Epithelial cell of esophagus (primary cell): ENCODE measurements around the gene TCTN3.
"Not testable (repeated sequence)": the region's sequence is repeated elsewhere in the genome, so short reads cannot be mapped to it uniquely, and the experiment has no call there.

Source experiments
- DNase-seq: peaks from one replicate; pipeline ENCODE4 v3.0.0; 2010; ENCODE audit warnings: low read depth
- H3K4me3 ChIP-seq: 2 replicates; pipeline ENCODE4 v1.5.1; 2011; ENCODE audit warnings: mild to moderate bottlenecking, low read length, control low read depth
- TF ChIP-seq, protein P1 (sequence below): IDR thresholded peaks from 2 replicates; pipeline ENCODE4 v1.5.1; 2011; ENCODE audit warnings: low read depth, mild to moderate bottlenecking, low read length, control low read depth, inconsistent platforms; ENCODE audit not compliant: insufficient read depth; ENCODE audit errors: missing control alignments

Gene TCTN3

DNA sequence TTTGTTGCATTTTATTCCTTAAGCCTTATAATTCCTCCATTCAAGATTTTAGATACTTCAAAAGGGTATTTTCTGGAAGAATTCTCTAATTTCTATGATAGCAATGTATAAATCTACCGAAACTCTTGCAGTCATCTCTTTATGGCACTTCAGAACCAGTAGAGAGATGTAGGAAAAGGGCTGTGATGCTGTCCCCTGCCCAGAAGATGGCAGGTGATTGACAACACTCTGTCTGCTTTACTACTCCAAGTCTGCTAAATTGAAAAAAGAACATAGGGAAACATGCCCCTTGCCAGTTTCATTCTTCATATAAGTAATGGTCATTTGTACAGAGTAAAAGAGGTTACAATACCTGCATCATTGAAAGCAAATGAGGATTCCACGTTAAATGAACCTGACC, 5.1 kb downstream of the TCTN3 start:
- H3K4me3 ChIP-seq = no peak overlapping the region
- TF ChIP-seq, protein P1, sequence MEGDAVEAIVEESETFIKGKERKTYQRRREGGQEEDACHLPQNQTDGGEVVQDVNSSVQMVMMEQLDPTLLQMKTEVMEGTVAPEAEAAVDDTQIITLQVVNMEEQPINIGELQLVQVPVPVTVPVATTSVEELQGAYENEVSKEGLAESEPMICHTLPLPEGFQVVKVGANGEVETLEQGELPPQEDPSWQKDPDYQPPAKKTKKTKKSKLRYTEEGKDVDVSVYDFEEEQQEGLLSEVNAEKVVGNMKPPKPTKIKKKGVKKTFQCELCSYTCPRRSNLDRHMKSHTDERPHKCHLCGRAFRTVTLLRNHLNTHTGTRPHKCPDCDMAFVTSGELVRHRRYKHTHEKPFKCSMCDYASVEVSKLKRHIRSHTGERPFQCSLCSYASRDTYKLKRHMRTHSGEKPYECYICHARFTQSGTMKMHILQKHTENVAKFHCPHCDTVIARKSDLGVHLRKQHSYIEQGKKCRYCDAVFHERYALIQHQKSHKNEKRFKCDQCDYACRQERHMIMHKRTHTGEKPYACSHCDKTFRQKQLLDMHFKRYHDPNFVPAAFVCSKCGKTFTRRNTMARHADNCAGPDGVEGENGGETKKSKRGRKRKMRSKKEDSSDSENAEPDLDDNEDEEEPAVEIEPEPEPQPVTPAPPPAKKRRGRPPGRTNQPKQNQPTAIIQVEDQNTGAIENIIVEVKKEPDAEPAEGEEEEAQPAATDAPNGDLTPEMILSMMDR = peak; percentile 20
- no peak for DNase-seq

DNA sequence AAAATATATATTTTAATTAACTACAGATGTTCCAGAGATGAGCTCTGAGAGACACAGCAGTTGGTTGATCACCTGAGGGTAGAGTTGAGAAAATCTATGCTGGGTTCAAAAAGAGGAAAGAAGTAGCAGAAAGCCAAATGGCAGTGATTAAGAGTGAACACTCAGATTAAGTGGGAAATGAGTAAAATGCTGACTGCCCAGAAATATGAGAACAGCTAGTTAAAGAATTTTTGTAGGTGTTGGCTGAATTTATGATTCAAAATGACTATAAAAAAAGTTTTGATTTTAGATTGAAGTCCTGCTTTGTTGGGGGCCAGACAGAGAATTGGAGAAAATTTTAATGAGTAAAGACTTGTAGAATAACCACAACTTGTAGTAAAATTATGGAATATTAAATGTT, 9.8 kb downstream of the TCTN3 start:
- TF ChIP-seq, protein P1 = no peak

DNA sequence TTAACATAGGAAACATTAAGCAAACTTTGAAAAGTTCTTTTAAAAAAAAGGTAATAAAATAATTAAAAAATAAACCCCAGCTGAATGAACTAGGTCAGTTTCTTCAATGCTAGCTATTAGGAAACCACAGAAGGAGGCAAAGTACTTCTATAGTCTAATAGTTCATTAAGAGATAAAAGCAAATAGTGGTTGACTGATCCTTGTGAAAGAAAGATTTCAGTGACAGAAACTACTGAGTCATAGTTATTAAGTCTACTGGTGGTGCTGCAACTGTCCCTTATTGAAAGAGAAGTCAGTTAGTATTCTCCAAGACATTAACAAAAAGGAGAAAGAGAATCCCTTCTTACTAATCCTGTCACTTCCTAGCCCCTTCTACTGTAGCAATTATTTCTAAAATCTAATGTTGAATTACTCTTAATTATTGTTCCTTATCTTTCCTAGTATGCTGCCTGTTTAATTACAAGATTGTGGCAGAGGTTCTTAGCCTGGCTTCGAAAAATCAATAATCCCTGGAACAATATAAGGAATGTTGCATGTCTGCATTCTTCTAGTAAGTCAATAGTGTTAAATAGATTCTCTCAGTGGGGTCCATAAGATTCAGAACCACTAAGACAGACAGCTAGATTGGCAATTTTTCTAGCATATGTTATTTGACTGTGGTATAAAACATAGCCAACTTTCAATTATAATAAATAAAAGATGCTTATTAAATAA, 18.2 kb downstream of the TCTN3 start:
- no peak overlapping the region for H3K4me3 ChIP-seq
- TF ChIP-seq, protein P1 = no peak
- DNase-seq = peak; percentile 9

More for the DNA sequence above, 9.8 kb downstream of the TCTN3 start:
- DNase-seq = no peak
- no peak overlapping the region for H3K4me3 ChIP-seq

DNA sequence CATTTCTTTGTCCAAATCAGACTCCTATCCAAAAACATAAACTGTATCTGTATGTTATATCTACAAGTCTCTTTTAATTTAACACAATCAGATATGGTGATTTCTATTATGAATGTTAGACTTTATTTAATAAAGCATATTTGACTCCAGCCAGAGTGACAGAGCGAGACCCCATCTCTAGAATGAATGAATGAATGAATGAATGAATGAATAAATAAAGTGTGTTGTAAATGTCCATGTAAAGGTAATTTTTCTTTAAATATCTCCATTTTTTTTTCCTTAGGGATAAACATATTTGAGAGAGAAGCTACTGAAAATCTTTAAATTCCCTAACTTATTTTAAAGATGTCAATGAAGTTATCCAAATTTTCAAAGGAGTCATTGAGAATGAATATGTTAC, 19.1 kb downstream of the TCTN3 start:
- TF ChIP-seq, protein P1 = no peak
- no peak overlapping the region for H3K4me3 ChIP-seq
- DNase-seq = no peak

DNA sequence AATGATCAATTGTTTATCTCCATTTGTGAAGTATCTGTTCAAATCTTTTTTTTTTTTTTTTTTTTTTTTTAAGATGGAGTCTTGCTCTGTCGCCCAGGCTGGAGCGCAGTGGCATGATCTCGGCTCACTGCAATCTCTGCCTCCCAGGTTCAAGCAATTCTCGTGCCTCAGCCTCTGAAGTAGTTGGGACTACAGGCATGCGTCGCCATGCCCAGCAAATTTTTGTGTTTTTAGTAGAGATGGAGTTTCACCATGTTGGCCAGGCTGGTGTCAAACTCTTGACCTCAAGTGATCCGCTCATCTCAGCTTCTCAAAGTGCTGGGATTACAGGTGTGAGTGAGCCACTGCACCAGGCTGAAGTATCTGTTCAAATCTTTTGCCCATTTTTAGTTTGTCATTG, 21.1 kb downstream of the TCTN3 start:
- not testable (repeated sequence) for H3K4me3 ChIP-seq, DNase-seq

DNA sequence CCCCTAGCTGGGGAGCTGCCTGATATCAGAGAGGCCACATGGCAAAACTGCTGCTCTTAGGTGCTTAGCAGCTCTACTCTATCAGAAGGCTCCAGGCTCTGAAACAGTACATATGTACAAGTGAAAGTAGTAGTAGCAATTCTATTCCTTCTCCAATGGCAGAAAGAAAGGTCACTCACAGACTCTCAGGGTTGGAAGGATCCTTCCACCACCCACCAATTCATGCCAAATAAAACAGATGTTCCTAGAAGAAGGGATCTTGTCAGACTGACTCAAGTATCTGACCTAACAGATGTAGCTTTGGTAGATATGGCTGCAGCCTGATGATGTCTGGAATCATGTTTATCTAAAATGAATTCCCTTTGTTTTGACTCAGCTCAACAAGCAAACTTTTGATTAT, 29.2 kb downstream of the TCTN3 start:
- DNase-seq = no peak
- H3K4me3 ChIP-seq = no peak overlapping the region
- TF ChIP-seq, protein P1 = no peak

DNA sequence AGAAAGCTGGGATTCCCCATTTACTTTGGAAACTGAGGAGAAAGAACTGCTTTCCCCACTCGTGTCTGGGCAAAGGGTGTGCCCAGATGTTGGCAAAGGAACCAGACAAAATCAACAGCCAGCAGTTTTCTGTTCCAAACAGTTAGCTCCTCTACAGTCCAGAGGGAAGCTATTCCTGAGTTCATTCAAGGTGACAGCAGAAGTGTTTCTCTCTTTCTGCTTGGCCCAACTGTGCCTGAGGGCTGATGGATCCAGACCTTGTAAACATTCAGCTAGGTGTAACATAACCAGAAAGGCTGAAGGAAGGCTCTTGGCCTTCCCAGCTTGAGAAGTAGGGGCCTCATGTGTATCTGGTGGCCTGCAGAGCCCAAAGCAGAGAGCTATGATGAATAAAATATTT, 30.2 kb downstream of the TCTN3 start:
- TF ChIP-seq, protein P1 = no peak
- no peak for DNase-seq
- no peak overlapping the region for H3K4me3 ChIP-seq

DNA sequence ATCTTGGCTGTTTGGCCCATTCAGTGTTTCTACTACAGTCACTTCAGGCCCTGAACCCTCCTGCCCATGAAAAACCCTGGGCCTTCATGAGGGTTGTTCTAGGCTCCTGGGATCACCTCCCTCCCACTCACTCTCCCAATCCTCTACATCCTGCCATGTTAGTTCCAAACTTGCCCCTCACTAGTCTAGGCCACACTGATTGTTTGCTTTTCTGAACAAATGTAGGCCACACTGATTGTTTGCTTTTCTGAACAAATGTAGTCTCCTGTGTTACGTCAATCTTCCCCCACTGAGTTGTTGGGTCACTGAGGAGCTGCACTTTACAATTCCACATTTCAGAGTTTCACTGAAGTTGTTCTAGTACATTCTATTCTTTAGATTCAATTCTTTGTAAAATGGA, 31.9 kb downstream of the TCTN3 start:
- DNase-seq = no peak
- no peak overlapping the region for H3K4me3 ChIP-seq
- TF ChIP-seq, protein P1 = no peak
